Femur (tissue), 1 donor: ENCODE measurements around the gene SYN1.

Experiments used
- DNase-seq: peaks from one replicate; pipeline ENCODE4 v3.0.0-alpha.2; 2017

SYN1 gene

GRCh38 chrX:47593522-47593921, 26.1 kb downstream of the SYN1 start:
- no peak for DNase-seq

- no peak for DNase-seq
Observed at GRCh38 chrX:47590984-47591383, 28.7 kb downstream of the SYN1 start.

GRCh38 chrX:47587906-47588735, 31.5 kb downstream of the SYN1 start:
- no peak for DNase-seq

- DNase-seq = no peak
Observed at GRCh38 chrX:47587091-47587891, 32.4 kb downstream of the SYN1 start.

GRCh38 chrX:47586043-47586787, 33.4 kb downstream of the SYN1 start:
- no peak for DNase-seq

GRCh38 chrX:47585273-47585672, 34.4 kb downstream of the SYN1 start:
- DNase-seq = no peak

GRCh38 chrX:47584714-47585113, 34.9 kb downstream of the SYN1 start:
- DNase-seq = no peak

GRCh38 chrX:47583240-47583861, 36.3 kb downstream of the SYN1 start:
- DNase-seq = no peak

- peak; percentile 95 for DNase-seq
Observed at GRCh38 chrX:47581731-47582647, 37.7 kb downstream of the SYN1 start, which contains the start of gene TIMP1. Gene TIMP1, plus strand, starts transcription at chrX:47582436. Its CDS starts 980 bp downstream, at chrX:47583416.

- no peak for DNase-seq
Observed at GRCh38 chrX:47579537-47579936, 40.1 kb downstream of the SYN1 start.

- no peak for DNase-seq
Observed at GRCh38 chrX:47578692-47579091, 41.0 kb downstream of the SYN1 start.

GRCh38 chrX:47577901-47578300, 41.8 kb downstream of the SYN1 start:
- DNase-seq = no peak

GRCh38 chrX:47577424-47577823, 42.2 kb downstream of the SYN1 start:
- DNase-seq = no peak

- no peak for DNase-seq
Observed at GRCh38 chrX:47576021-47576898, 43.4 kb downstream of the SYN1 start.

- no peak for DNase-seq
Observed at GRCh38 chrX:47574547-47575301, 44.9 kb downstream of the SYN1 start.

GRCh38 chrX:47574076-47574546, 45.5 kb downstream of the SYN1 start:
- DNase-seq = peak; percentile 48

- peak; percentile 78 for DNase-seq
Observed at GRCh38 chrX:47573341-47574075, 46.1 kb downstream of the SYN1 start.

- no peak for DNase-seq
Observed at GRCh38 chrX:47572773-47573340, 46.8 kb downstream of the SYN1 start.

- no peak for DNase-seq
Observed at GRCh38 chrX:47571896-47572295, 47.8 kb downstream of the SYN1 start.
